GM04504 (cell line): ENCODE data around the gene TRAPPC10.

ENCODE experiments used
- DNase-seq: peaks from one replicate; pipeline ENCODE4 v3.0.0-alpha.2; 2012; ENCODE audit warnings: low read depth

TRAPPC10 gene

GRCh38 chr21:44067011-44067839 is 55.1 kb downstream of the TRAPPC10 start:
- no peak for DNase-seq

GRCh38 chr21:44070391-44070790 is 58.3 kb downstream of the TRAPPC10 start:
- no peak for DNase-seq

- DNase-seq = no peak
Observed at GRCh38 chr21:44071359-44072104, 59.4 kb downstream of the TRAPPC10 start.

GRCh38 chr21:44072111-44072510 is 60.0 kb downstream of the TRAPPC10 start:
- DNase-seq = no peak

- DNase-seq = no peak
Observed at GRCh38 chr21:44074315-44074958, 62.3 kb downstream of the TRAPPC10 start.

GRCh38 chr21:44076316-44076715 is 64.2 kb downstream of the TRAPPC10 start:
- DNase-seq = no peak

- no peak for DNase-seq
Observed at GRCh38 chr21:44078411-44078981, 66.4 kb downstream of the TRAPPC10 start.

GRCh38 chr21:44079446-44079845 is 67.3 kb downstream of the TRAPPC10 start:
- DNase-seq = no peak

- no peak for DNase-seq
Observed at GRCh38 chr21:44079846-44080245, 67.7 kb downstream of the TRAPPC10 start.

GRCh38 chr21:44082648-44083440 is 70.7 kb downstream of the TRAPPC10 start:
- DNase-seq = no peak

- no peak for DNase-seq
Observed at GRCh38 chr21:44083631-44084291, 71.7 kb downstream of the TRAPPC10 start.

GRCh38 chr21:44084496-44085241 is 72.6 kb downstream of the TRAPPC10 start:
- DNase-seq = no peak

- no peak for DNase-seq
Observed at GRCh38 chr21:44085491-44086321, 73.6 kb downstream of the TRAPPC10 start.

- DNase-seq = no peak
Observed at GRCh38 chr21:44086636-44087425, 74.7 kb downstream of the TRAPPC10 start.

- DNase-seq = no peak
Observed at GRCh38 chr21:44087426-44088400, 75.6 kb downstream of the TRAPPC10 start.

GRCh38 chr21:44088401-44088780 is 76.3 kb downstream of the TRAPPC10 start:
- no peak for DNase-seq
